Effector memory CD4-positive, alpha-beta T cell (primary cell): Measurements from ENCODE around the gene AFF2.

Source experiments
- DNase-seq, 3 donors: peaks; one replicate each; pipeline ENCODE4 v3.0.0-alpha.2; 2020
- H3K27ac ChIP-seq: 2 replicates; pipeline ENCODE4 v1.7.0; 2013; ENCODE audit warnings: mild to moderate bottlenecking, low read length, moderate library complexity; ENCODE audit not compliant: insufficient read depth, poor library complexity, severe bottlenecking
- H3K27me3 ChIP-seq: replicated peaks from 2 replicates; pipeline ENCODE4 v1.7.0; 2013; ENCODE audit warnings: mild to moderate bottlenecking, low read length; ENCODE audit not compliant: insufficient read depth, control insufficient read depth, poor library complexity, severe bottlenecking
- H3K36me3 ChIP-seq: 2 replicates; pipeline ENCODE4 v1.7.0; 2013; ENCODE audit warnings: mild to moderate bottlenecking, low read length, moderate library complexity; ENCODE audit not compliant: control insufficient read depth, insufficient read depth
- H3K4me1 ChIP-seq: 2 replicates; pipeline ENCODE4 v1.7.0; 2013; ENCODE audit warnings: low read length, mild to moderate bottlenecking; ENCODE audit not compliant: control insufficient read depth, insufficient read depth, poor library complexity, severe bottlenecking
- H3K4me3 ChIP-seq: 2 replicates; pipeline ENCODE4 v1.7.0; 2013; ENCODE audit warnings: low read length, low read depth, mild to moderate bottlenecking; ENCODE audit not compliant: insufficient read depth, poor library complexity, severe bottlenecking
- H3K9me3 ChIP-seq: 2 replicates; pipeline ENCODE4 v1.7.0; 2013; ENCODE audit warnings: mild to moderate bottlenecking, low read length, moderate library complexity; ENCODE audit not compliant: control insufficient read depth

Gene AFF2

DNA sequence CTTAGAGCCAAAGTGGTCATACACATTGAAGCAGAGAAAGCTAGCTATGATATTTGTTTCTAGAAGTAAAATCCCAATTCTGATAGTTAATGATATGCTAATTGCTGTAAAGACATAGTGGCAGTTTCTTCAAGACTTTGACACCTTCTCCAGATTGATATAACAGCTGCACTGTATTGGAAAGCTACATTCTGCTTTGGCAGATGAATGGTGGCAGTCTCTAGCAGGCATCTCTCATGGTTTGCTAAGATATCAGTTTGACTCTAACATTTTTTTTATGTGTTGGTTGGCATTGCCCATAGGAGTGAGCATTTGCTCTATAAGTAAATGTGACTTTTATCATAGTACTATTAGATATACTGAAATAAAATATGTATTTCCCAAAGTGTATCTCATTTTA, 128.2 kb downstream of the AFF2 start:
- DNase-seq: no peak
- H3K4me1 ChIP-seq: no peaks in the 10 kb centered on the region
- no peak overlapping the region for H3K27ac ChIP-seq
- H3K36me3 ChIP-seq: no peaks in the 10 kb centered on the region
- no peaks in the 10 kb centered on the region for H3K9me3 ChIP-seq
- no peak overlapping the region for H3K4me3 ChIP-seq
- H3K27me3 ChIP-seq: no peaks in the 10 kb centered on the region

DNA sequence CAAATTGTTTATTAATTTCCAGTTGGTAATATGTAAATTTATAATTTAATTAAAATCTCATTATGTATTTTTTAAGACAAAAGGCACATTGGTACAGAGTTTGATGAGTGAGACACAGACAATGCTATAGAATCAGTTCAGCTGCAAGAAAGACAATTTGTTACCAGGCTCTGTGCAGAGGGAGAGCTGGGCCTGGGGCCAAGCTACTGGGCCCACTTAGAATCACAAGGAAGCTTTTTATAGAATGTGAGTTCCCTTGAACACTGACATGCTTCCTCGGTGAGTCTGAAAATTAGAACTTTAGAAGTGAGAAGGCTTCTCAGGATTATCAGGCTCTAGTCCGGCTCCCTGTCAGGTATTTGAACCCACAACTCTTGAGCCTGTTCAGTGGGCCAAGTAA, 129.0 kb downstream of the AFF2 start:
- no peaks in the 10 kb centered on the region for H3K36me3 ChIP-seq
- DNase-seq: no peak
- H3K4me3 ChIP-seq: no peak overlapping the region
- H3K4me1 ChIP-seq: no peaks in the 10 kb centered on the region
- no peaks in the 10 kb centered on the region for H3K9me3 ChIP-seq
- H3K27me3 ChIP-seq: no peaks in the 10 kb centered on the region
- H3K27ac ChIP-seq: no peak overlapping the region

DNA sequence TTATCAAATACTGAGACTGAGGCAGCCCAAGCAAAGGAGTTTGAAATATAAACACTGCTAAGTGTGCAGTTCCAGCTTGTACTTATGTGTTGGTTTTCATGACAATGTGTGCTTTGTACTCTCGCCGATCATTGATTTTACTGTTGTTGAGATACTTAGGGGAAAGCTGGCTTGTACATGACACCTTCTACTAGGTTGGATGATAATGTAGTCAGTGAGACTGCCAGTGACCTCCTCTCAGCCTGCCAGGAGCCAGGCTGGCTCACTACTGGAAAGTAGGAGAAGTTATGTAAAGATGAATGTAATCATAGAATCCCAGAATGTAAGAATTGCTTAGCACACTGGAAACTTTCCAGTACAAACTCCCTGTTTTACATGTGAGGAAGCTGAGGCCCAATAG, 132.0 kb downstream of the AFF2 start:
- no peaks in the 10 kb centered on the region for H3K9me3 ChIP-seq
- no peak overlapping the region for H3K4me3 ChIP-seq
- H3K27ac ChIP-seq: no peak overlapping the region
- H3K27me3 ChIP-seq: no peaks in the 10 kb centered on the region
- no peaks in the 10 kb centered on the region for H3K4me1 ChIP-seq
- no peaks in the 10 kb centered on the region for H3K36me3 ChIP-seq
- DNase-seq: no peak

DNA sequence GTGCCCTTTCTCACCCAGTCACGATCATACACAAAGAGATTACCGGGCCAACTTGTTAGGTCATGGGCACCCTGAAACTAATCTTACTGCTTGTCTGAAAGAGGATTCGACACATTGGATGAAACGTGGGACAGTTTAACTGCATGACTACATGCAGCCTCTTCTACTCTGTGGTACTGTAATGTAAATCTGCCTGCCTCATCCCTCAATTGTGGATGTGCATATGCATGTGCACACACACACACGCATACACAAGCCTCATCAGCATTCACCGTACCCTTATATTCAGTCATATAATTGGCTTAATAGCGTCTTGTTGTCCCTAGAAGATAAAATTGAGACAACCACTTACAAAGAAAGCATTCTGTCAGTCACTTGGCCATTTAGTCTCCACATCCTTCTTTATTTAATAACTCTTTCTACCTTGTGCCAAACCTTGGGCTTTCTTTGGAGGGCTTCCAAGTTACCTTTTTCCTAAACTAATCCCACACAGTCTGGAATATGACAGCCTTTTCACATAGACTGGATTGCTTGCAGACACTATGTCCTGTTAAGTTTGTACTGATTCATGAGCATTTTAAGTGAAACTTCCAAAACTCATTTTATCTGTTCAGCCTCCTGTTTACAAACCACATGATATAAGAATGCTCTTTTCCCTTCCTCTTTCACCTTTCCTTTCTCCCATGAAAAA, 132.9 kb downstream of the AFF2 start:
- no peaks in the 10 kb centered on the region for H3K4me1 ChIP-seq
- no peaks in the 10 kb centered on the region for H3K36me3 ChIP-seq
- no peaks in the 10 kb centered on the region for H3K27me3 ChIP-seq
- no peak overlapping the region for H3K4me3 ChIP-seq
- no peak for DNase-seq
- H3K27ac ChIP-seq: no peak overlapping the region
- H3K9me3 ChIP-seq: no peaks in the 10 kb centered on the region

DNA sequence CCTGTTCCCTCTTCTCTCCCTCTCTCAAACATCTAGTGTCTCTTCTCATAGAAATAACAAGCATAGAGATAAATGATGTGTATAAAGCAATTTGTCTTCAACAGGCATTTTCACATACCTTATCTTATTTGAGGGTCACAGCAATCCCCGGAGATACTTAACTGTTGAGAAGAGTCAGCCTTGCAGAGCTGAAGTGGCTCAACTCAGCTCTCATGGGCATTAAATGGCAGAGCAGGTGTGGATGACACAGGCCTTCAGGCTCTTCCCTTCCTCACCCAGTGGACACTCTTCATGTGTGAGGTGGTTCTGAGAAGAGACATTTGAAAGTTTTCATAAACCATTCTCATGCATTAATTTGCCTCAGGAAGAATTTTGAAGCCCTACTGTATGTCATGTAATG, 134.2 kb downstream of the AFF2 start:
- Histone ChIP-seq H3K9me3 (no peaks in the 10 kb centered on the region), H3K27ac (no peak overlapping the region), H3K36me3 (no peaks in the 10 kb centered on the region), H3K4me3 (no peak overlapping the region), H3K27me3 (no peaks in the 10 kb centered on the region), H3K4me1 (no peaks in the 10 kb centered on the region)
- no peak for DNase-seq

DNA sequence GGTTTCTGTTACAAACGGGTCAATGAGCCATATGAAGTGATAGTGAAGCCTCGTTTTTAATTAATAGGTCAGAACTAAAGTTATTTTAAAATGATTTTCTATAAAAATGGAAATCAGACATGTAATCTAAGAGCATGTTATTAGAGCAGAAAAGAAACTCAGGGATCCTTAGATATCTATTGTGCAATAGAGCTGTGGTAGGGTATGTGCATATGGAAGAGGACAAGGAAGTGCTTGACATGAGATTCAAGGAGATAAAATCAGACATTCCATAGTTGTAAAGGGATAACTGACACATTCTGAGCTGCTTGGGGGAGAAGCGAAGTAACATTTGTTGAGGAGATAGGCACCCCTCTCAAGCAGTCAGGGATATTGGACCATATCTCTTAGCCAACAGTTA, 143.0 kb downstream of the AFF2 start:
- DNase-seq: no peak
- Histone ChIP-seq H3K4me1 (no peaks in the 10 kb centered on the region), H3K4me3 (no peak overlapping the region), H3K27ac (no peak overlapping the region), H3K36me3 (no peaks in the 10 kb centered on the region), H3K9me3 (no peaks in the 10 kb centered on the region), H3K27me3 (no peaks in the 10 kb centered on the region)

DNA sequence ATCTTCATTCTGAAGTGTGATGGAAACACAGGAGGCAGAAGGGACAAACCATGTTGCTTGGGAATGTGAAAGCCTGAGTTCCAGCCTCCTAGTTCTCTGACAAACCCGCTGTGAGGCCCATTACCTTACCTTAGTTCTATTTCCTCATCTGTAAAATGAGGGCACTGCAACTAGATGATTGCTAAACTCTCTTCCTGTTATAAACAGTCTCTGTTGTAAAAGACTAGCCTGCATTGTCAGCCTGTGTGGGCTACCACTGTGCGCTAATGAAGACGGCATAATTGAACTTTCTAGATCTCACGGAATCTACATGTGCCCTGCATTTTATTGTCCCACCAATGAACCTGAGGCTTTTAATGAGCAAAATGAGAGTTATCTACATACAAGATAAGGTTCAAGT, 147.2 kb downstream of the AFF2 start:
- Histone ChIP-seq H3K36me3 (no peaks in the 10 kb centered on the region), H3K9me3 (no peaks in the 10 kb centered on the region), H3K27me3 (no peaks in the 10 kb centered on the region), H3K4me3 (no peak overlapping the region), H3K27ac (no peak overlapping the region), H3K4me1 (no peaks in the 10 kb centered on the region)
- no peak for DNase-seq

DNA sequence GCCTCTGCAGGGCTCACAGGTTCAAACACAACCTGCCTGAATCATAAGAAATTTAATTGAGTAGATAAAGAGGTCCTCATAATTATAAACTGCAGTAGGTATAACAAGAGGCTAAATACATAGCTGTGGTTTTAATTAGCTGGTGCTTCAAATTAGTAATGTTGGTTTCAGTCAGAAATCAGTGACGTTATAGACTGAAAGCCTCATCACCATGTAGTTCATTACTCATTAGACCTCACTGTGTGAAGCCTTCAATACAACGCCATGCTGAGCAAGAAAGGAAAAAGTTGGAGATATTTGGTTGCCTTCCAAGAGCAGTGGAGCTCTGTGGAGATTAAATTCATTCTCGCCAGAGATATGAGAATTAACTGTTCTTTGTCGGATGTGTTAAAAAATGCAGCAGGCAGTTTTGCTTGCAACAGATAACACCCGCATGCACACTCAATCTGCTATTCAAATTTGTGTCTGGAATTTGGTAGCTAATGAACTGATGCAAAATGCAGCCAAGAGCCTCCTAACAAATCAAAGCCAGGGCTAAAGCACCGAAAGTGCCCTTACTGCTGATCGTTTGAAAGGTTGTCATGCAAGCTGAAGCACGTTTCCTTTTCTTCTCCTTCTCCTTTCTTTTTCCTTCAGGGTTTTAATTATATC, 148.9 kb downstream of the AFF2 start:
- Histone ChIP-seq H3K27me3 (no peaks in the 10 kb centered on the region), H3K9me3 (no peaks in the 10 kb centered on the region), H3K4me3 (no peak overlapping the region), H3K36me3 (no peaks in the 10 kb centered on the region), H3K4me1 (no peaks in the 10 kb centered on the region), H3K27ac (no peak overlapping the region)
- DNase-seq: no peak

DNA sequence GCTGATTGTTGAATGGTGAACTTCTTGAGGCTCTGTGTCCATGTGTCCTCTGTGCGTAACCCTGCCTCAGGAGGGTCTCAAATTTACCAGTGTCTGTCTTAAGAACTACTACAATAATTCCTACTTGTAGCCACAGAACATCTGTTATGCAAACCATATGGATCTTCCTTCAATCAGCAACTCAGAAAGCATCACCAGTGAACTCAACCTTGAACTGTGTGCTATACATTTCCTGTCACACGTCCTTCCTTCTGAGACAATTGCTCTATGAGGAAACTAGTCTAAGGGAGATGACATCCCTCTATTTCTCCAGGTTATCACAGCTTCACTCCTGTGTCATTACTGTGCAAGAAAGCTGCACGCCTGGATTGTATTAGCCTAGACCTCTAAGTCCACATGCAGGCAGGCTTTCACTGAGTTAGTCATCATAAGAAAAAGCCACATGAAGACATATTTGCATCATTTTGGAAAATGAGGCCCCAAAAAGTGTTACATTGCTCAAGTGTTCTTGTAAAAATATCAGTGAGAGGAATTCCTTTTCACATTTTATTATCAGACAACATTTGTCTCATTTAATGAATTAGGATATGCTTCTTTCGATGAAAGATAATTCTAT, 157.8 kb downstream of the AFF2 start:
- DNase-seq: no peak
- Histone ChIP-seq H3K9me3 (no peaks in the 10 kb centered on the region), H3K27me3 (no peaks in the 10 kb centered on the region), H3K4me1 (no peaks in the 10 kb centered on the region), H3K36me3 (no peaks in the 10 kb centered on the region), H3K4me3 (no peak overlapping the region), H3K27ac (no peak overlapping the region)

DNA sequence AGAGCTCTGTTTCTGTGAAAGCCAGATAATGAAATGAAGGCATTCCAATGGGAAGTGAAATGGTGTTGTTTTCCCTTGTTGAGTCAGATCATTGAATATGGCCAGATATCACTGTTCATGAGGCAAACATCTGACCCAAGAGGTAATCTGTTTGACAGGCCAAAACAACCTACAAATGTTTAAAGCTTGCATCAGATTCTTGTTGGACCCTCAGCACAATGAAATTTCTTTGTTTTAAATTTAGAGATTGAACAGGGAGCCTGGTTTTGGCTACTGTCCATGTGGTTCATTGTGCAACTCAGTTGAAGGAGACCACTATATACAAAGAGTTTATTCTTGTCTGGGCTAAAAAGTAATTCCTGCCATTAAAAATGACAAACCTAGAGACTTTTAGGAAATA, 159.1 kb downstream of the AFF2 start:
- H3K27ac ChIP-seq: no peak overlapping the region
- H3K4me3 ChIP-seq: no peak overlapping the region
- H3K27me3 ChIP-seq: no peaks in the 10 kb centered on the region
- DNase-seq: no peak
- no peaks in the 10 kb centered on the region for H3K9me3 ChIP-seq
- no peaks in the 10 kb centered on the region for H3K4me1 ChIP-seq
- no peaks in the 10 kb centered on the region for H3K36me3 ChIP-seq
